ENCODE results near the gene MTHFD1L. TPM values are rescaled to one million over a fixed set of nuclear protein-coding genes. Genes with fewer than 3 reads are reported as not detected.

MTHFD1L gene
- total RNA-seq, 2 experiments from 2014 or later = 103 to 129 TPM

DNA sequence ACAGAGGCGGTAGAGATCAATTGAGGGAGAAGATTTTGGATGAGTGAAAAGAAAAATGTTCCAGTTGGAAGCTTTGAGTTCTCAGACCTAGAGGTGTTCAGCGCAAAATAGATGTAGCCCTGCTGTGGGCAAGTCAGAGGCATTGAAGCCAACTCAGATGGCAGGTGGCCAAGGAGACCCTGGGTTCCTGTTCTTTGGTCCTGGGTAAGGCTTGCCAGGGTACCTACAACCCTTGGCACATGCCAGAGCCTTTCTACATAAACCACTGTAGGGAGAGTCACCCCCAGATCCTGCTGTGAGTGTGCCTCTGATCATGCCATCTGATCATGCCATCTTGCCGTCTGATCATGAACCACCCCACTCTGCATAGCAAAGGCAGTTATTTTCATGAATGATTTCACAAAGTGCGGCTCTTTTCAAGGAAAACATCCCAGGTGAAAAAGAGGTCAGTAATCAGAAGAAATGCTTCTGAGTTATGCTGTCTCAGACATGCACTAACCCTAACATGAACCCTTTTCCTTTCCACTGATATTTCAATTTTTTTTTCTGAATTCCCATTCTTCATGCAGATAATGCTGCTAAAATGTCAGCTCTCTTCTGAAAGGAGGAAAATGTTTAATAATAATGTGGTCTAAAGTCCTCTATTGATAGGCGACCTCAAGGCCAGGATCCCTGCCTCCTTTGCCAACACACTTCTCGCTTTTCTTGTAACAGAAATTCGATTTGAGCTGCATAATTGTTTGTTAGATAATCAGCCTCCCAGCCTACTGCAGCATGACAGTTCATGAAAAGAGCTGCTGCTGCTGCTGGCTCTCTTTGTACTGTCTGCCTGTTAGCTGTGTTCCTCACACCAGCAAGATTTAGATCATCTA is 153.6 kb downstream of the MTHFD1L start:
- Mint-ChIP-seq H3K4me1 (peaks cover 1% of the 10 kb centered on the region), H3K36me3 (ENCODE audit: low read depth) (peaks cover 58% of the 10 kb centered on the region), H3K27ac (no peak overlapping the region), H3K27me3 (no peaks in the 10 kb centered on the region), H3K9me3 (ENCODE audit: low read depth) (no peaks in the 10 kb centered on the region), H3K4me3 (no peak overlapping the region)
- intact Hi-C loops (cut with DNase I, micrococcal nuclease) = loop anchor here in 1 of 2 experiments (10.0 kb wide), 1 partner anchor 466 kb away; no protein-coding TSS in a partner anchor
- no peak for DNase-seq
- ChIA-PET POLR2A (interaction anchor here (0.7 kb wide), 1 partner anchor 275 kb away, joined by 3 read pairs; no protein-coding TSS in a partner anchor), CTCF (interaction anchor here (1.2 to 7.4 kb wide), 4 partner anchors 8 to 319 kb away, joined by 3 to 161 read pairs (median 4); no protein-coding TSS in a partner anchor)
- ATAC-seq = no peak

DNA sequence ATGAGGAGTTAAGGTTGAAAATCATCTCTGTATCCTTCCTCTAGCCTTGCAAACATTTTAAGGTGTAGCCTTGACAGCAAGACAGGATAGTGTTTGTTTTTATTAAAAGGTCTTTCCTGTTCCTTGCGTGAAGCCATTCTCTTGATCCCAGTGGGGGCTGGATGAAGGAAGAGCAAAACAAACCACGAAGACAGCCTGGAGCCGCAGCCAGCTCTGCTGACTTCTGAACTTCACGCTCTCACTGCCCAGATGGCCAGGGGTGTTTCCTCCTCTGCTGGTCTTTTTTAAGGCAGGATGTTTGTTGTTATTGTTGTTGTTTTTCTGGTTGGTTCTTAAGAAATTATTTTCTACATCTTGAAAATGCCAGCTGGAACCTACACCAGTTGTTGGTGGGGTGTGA is 156.4 kb downstream of the MTHFD1L start:
- ChIA-PET POLR2A (no interaction called here), CTCF (interaction anchor here (2.4 kb wide), 1 partner anchor 302 kb away, joined by 8 read pairs; no protein-coding TSS in a partner anchor)
- Mint-ChIP-seq H3K27me3 (no peaks in the 10 kb centered on the region), H3K4me3 (no peak overlapping the region), H3K4me1 (no peaks in the 10 kb centered on the region), H3K27ac (no peak overlapping the region), H3K9me3 (ENCODE audit: low read depth) (no peaks in the 10 kb centered on the region), H3K36me3 (ENCODE audit: low read depth) (peaks cover 50% of the 10 kb centered on the region)
- DNase-seq = no peak
- intact Hi-C loops (cut with DNase I, micrococcal nuclease) = no loop called here
- ATAC-seq = no peak

DNA sequence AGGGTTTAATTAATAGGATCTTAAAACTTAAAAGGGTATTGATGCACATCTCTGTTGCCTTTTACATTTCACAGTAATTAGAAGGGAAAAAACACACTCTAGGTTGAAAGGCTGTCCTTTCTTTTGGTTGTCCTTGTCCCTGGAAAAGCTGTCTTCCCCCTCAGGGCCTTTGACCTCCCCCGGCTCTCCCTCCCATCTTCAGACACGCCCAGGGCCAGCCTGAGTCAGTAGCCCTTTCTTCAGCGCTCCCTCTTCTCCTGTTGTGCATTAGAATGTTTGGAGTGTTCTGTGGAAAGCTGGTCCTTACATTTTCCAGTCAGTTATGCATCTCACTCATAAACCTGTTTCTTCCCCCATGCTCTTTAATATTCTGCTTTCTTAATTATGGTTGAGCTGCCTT is 157.0 kb downstream of the MTHFD1L start:
- no peaks in the 10 kb centered on the region for H3K4me1 Mint-ChIP-seq
- no peak for DNase-seq
- POLR2A ChIA-PET = no interaction called here
- H3K27ac Mint-ChIP-seq = no peak overlapping the region
- intact Hi-C loops (cut with DNase I, micrococcal nuclease) = no loop called here
- no peak for ATAC-seq
- H3K36me3 Mint-ChIP-seq (ENCODE audit: low read depth) = peaks cover 52% of the 10 kb centered on the region
- no peaks in the 10 kb centered on the region for H3K9me3 Mint-ChIP-seq (ENCODE audit: low read depth)
- no peaks in the 10 kb centered on the region for H3K27me3 Mint-ChIP-seq
- H3K4me3 Mint-ChIP-seq = no peak overlapping the region
- CTCF ChIA-PET = interaction anchor here (2.4 kb wide), 1 partner anchor 302 kb away, joined by 8 read pairs; no protein-coding TSS in a partner anchor

DNA sequence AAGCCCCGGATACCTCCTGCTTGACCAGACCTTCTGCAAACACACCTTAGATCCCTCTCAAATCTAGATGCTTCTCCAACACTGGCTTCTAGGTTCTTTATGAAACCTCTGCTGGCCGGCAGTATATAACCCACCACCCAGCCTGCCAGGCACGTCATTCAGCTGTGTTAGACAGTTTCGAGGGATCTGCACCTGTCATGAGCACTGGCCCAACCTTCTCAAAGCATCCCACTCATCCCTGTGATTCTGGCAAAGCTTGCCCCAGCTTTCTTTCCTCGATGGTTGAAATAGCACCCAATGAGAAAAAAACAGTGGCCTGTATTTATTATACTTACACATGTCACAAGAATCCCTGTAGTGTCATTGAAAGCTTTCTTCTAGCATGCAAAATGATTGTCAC is 157.8 kb downstream of the MTHFD1L start:
- Mint-ChIP-seq H3K4me3 (no peak overlapping the region), H3K27me3 (no peaks in the 10 kb centered on the region), H3K36me3 (ENCODE audit: low read depth) (peaks cover 60% of the 10 kb centered on the region), H3K27ac (no peak overlapping the region), H3K4me1 (peaks cover 2% of the 10 kb centered on the region), H3K9me3 (ENCODE audit: low read depth) (no peaks in the 10 kb centered on the region)
- intact Hi-C loops (cut with DNase I, micrococcal nuclease) = no loop called here
- DNase-seq = no peak
- POLR2A ChIA-PET = no interaction called here
- CTCF ChIA-PET = interaction anchor here (0.7 to 2.4 kb wide), 2 partner anchors 301 to 324 kb away, joined by 3 to 8 read pairs; no protein-coding TSS in a partner anchor
- ATAC-seq = no peak

DNA sequence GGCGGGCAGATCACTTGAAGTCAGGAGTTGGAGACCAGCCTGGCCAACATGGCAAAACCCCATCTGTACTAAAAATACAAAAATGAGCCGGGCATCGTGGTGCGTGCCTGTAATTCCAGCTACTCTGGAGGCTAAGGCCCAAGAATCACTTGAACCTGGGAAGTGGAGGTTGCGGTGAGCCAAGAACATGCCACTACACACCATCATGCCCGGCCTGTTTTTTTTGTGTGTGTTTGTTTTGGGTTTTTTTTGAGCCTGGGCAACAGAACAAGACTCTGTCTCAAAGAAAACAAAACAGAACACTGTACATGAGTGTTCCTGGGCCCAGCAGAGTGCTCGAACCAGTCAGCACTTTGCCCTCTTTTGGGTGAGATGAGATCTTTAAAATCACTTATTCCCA is 159.1 kb downstream of the MTHFD1L start:
- DNase-seq = no peak
- intact Hi-C loops (cut with DNase I, micrococcal nuclease) = no loop called here
- no peak overlapping the region for H3K27ac Mint-ChIP-seq
- POLR2A ChIA-PET = no interaction called here
- peaks cover 65% of the 10 kb centered on the region for H3K36me3 Mint-ChIP-seq (ENCODE audit: low read depth)
- H3K4me3 Mint-ChIP-seq = no peak overlapping the region
- ATAC-seq = no peak
- H3K4me1 Mint-ChIP-seq = peaks cover 5% of the 10 kb centered on the region
- CTCF ChIA-PET = interaction anchor here (1.0 to 5.4 kb wide), 2 partner anchors 11 to 300 kb away, joined by 3 to 26 read pairs; no protein-coding TSS in a partner anchor
- H3K9me3 Mint-ChIP-seq (ENCODE audit: low read depth) = no peaks in the 10 kb centered on the region
- H3K27me3 Mint-ChIP-seq = no peaks in the 10 kb centered on the region

DNA sequence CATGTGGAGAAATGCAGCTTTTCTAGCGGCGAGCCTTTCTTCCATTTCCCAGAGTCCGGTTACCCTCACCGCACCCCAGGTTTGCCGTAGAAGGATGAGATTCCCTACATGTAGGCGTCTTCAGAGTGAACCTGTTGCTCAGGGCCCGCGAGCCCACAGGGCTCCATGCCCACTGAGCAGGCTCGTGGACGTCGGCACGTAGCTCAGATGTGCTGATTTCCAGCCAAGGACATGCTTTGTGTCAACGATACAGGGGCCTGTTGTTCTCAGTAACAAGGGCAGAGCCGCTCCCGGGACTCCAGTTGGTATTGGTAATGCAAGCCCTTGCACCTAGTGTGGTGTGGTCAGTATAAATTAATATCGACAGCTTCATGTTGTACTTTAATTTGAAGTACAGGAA is 159.6 kb downstream of the MTHFD1L start:
- ChIA-PET POLR2A (no interaction called here), CTCF (interaction anchor here (1.0 to 5.4 kb wide), 2 partner anchors 11 to 300 kb away, joined by 3 to 26 read pairs; no protein-coding TSS in a partner anchor)
- no peak for DNase-seq
- Mint-ChIP-seq H3K4me1 (peaks cover 5% of the 10 kb centered on the region), H3K27me3 (no peaks in the 10 kb centered on the region), H3K4me3 (no peak overlapping the region), H3K9me3 (ENCODE audit: low read depth) (no peaks in the 10 kb centered on the region), H3K36me3 (ENCODE audit: low read depth) (peaks cover 70% of the 10 kb centered on the region), H3K27ac (no peak overlapping the region)
- intact Hi-C loops (cut with DNase I, micrococcal nuclease) = no loop called here
- no peak for ATAC-seq

DNA sequence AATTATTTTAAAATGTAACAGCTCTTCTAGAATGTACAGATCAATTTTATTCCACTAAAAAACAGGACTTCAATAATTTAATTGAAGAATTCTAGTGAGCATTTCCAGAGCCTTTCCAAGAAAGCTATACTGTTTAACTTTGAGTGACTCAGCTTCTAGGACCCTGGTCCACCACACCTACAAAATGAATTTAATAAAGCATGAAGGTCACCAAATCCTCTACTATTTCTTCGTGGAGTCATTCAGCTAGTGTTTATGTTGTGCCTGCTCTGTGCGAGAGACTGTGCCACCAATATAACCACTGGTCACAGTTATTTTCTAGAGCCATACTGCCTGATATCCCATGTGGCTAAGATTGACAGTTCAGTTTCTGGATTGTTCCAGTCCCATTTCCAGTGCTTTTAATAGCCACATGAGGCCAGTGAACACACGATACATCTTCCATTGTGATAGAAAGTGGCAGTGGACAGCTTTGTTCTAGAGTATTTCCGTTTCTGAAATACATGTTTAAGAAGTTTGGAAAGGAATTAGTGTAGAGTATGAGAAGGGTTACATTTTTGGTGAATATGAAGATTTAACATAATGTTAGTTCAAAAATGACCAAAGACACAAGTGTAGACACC is 160.7 kb downstream of the MTHFD1L start:
- Mint-ChIP-seq H3K27me3 (no peaks in the 10 kb centered on the region), H3K36me3 (ENCODE audit: low read depth) (peaks cover 68% of the 10 kb centered on the region), H3K27ac (no peak overlapping the region), H3K4me3 (no peak overlapping the region), H3K4me1 (peaks cover 5% of the 10 kb centered on the region), H3K9me3 (ENCODE audit: low read depth) (no peaks in the 10 kb centered on the region)
- ChIA-PET POLR2A (interaction anchor here (0.6 kb wide), 1 partner anchor 181 kb away, joined by 3 read pairs; no protein-coding TSS in a partner anchor), CTCF (interaction anchor here (0.8 to 5.4 kb wide), 3 partner anchors 8 to 298 kb away, joined by 3 to 26 read pairs (median 5); no protein-coding TSS in a partner anchor)
- no peak for DNase-seq
- no peak for ATAC-seq
- intact Hi-C loops (cut with DNase I, micrococcal nuclease) = no loop called here

DNA sequence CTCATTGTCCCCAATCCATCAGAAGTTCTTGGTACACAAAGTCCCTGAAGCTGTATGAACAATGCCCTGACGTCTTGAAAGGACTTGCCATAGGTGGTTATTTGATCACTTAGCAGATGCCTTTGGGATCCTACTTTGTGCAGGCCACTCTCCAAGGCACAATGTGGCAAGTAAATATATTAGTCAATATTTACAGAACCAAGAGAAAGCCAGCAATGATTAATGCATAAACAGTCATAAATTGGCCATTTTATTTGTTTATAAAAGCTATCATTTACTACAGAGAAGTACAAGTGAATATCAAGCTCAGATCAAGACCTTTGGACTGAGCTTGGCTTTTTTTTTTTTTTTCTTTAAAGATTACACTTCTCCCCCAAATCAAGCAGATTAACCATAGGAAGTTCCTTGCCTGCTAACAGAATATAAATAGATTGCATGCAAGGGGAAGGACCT is 161.8 kb downstream of the MTHFD1L start:
- no peak overlapping the region for H3K4me3 Mint-ChIP-seq
- H3K36me3 Mint-ChIP-seq (ENCODE audit: low read depth) = peaks cover 64% of the 10 kb centered on the region
- no peaks in the 10 kb centered on the region for H3K27me3 Mint-ChIP-seq
- intact Hi-C loops (cut with DNase I, micrococcal nuclease) = no loop called here
- ChIA-PET CTCF (interaction anchor here (0.6 to 5.4 kb wide), 3 partner anchors 9 to 204 kb away, joined by 3 to 26 read pairs (median 5); no protein-coding TSS in a partner anchor), POLR2A (no interaction called here)
- DNase-seq (no peak), ATAC-seq (no peak)
- H3K4me1 Mint-ChIP-seq = peaks cover 5% of the 10 kb centered on the region
- no peak overlapping the region for H3K27ac Mint-ChIP-seq
- no peaks in the 10 kb centered on the region for H3K9me3 Mint-ChIP-seq (ENCODE audit: low read depth)

DNA sequence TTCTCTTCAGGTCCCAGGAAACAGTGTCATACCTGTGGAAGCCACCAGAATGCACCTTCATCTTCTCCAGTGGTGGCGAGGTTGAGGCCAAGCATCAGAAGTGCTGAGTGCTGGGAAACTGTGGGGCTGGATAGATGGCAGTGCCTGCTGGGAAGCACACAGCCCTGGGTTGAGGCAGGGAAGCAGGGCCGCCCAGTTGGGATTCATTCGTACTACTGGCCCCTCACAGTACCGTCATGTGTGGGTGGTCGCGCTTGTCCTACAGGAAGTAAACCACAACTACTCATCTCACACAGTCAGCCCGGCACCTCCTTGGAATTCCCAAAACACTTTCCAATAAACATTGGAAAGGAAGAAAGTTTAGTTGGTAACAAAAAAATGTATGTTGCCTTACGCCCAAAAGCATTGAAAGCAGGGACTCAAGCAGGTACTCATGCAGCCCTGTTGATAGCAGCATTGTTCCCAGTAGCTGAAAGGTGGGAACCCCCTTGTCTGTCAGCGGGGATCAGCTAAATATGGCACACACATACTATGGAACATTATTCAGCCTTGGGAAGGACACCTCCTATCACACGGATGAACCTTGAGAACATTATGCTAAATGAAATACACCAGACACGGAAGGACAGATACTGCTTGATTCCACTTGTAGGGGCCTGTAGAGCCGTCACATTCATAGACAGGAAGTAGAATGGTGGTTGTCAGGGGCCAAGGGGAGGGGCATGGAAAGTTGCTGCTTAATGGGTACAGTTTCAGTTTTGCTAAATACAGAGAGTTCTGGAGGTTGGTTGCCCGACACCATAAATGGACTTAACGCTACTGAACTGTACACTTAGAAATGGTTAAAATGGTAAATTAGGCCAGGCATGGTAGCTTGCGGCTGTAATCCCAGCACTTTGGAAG is 162.7 kb downstream of the MTHFD1L start:
- Mint-ChIP-seq H3K4me3 (no peak overlapping the region), H3K27me3 (no peaks in the 10 kb centered on the region), H3K36me3 (ENCODE audit: low read depth) (peaks cover 62% of the 10 kb centered on the region), H3K27ac (peak overlapping the region; percentile 2), H3K9me3 (ENCODE audit: low read depth) (no peaks in the 10 kb centered on the region), H3K4me1 (peaks cover 5% of the 10 kb centered on the region)
- ChIA-PET CTCF (interaction anchor here (0.6 to 5.4 kb wide), 5 partner anchors 10 to 296 kb away, joined by 3 to 26 read pairs (median 5); no protein-coding TSS in a partner anchor), POLR2A (no interaction called here)
- DNase-seq (no peak), ATAC-seq (no peak)
- intact Hi-C loops (cut with DNase I, micrococcal nuclease) = no loop called here

DNA sequence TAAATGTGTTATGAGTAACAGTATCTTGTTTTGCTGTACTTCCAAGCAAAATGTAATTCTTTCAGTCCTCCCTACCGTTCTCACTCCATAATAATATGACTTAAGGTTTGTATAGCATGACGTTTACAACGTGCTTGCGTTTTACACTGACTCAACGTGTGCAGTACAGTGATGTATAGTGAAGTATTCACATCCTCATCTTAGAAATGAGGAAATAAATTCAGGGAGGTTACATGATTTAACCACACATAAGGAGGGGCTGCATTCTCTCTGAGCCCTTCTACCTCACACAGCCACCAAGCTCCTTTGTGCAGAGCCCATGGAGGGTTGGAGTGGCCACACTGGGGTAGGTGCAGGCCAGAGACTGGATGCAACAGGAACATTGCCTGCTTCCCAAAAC is 164.5 kb downstream of the MTHFD1L start:
- Mint-ChIP-seq H3K27ac (no peak overlapping the region), H3K4me3 (no peak overlapping the region), H3K36me3 (ENCODE audit: low read depth) (peaks cover 60% of the 10 kb centered on the region), H3K9me3 (ENCODE audit: low read depth) (no peaks in the 10 kb centered on the region), H3K27me3 (no peaks in the 10 kb centered on the region), H3K4me1 (peaks cover 5% of the 10 kb centered on the region)
- intact Hi-C loops (cut with DNase I, micrococcal nuclease) = no loop called here
- no peak for ATAC-seq
- DNase-seq = no peak
- CTCF ChIA-PET = interaction anchor here (1.2 to 3.4 kb wide), 2 partner anchors 16 to 295 kb away, joined by 4 to 15 read pairs; no protein-coding TSS in a partner anchor
- POLR2A ChIA-PET = no interaction called here

DNA sequence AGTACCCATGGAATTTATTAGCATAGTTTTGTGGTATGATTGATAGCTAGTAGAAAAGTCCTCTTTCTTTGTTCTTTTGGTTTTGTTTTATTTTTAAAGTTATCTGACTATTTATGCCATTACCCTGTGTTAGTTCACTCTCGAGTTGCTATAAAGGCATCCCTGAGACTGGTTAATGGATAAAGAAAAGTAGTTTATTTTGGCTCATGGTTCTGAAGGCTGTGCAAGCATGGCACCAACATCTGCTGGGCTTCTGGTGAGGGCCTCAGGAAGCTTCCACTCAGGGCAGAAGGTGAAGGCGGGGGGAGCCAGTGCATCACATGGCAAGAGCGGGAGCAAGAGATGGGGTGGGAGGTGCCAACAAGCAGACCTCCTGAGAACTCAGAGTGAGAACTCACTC is 166.5 kb downstream of the MTHFD1L start:
- intact Hi-C loops (cut with DNase I, micrococcal nuclease) = no loop called here
- peaks cover 13% of the 10 kb centered on the region for H3K4me1 Mint-ChIP-seq
- POLR2A ChIA-PET = no interaction called here
- H3K9me3 Mint-ChIP-seq (ENCODE audit: low read depth) = no peaks in the 10 kb centered on the region
- CTCF ChIA-PET = interaction anchor here (3.4 kb wide), 1 partner anchor 18 kb away, joined by 15 read pairs; no protein-coding TSS in a partner anchor
- no peak for ATAC-seq
- no peaks in the 10 kb centered on the region for H3K27me3 Mint-ChIP-seq
- H3K4me3 Mint-ChIP-seq = no peak overlapping the region
- peaks cover 62% of the 10 kb centered on the region for H3K36me3 Mint-ChIP-seq (ENCODE audit: low read depth)
- no peak for DNase-seq
- no peak overlapping the region for H3K27ac Mint-ChIP-seq
